GM18951 (cell line): ENCODE measurements around the gene ALDH3A2.

Experiments used
- POLR2A ChIP-seq: IDR thresholded peaks from 4 replicates; pipeline ENCODE4 v1.6.1; 2011; ENCODE audit warnings: mild to moderate bottlenecking; ENCODE audit not compliant: insufficient read length, insufficient read depth; ENCODE audit errors: extremely low read depth
- in situ Hi-C: fragments of 300-500 bp; cut with MboI; formaldehyde crosslinking; loops from one replicate; pipeline ENCODE4 v1.12.0; 2022; ENCODE audit warnings: low sequenced_read_pairs, mixed read lengths, inconsistent platforms; ENCODE audit not compliant: unreplicated experiment

The ALDH3A2 gene

GRCh38 chr17:19641687-19642372 is 6.7 kb upstream of the ALDH3A2 start:
- in situ Hi-C loops: no loop called here
- TF ChIP-seq POLR2A: no peak

DNA sequence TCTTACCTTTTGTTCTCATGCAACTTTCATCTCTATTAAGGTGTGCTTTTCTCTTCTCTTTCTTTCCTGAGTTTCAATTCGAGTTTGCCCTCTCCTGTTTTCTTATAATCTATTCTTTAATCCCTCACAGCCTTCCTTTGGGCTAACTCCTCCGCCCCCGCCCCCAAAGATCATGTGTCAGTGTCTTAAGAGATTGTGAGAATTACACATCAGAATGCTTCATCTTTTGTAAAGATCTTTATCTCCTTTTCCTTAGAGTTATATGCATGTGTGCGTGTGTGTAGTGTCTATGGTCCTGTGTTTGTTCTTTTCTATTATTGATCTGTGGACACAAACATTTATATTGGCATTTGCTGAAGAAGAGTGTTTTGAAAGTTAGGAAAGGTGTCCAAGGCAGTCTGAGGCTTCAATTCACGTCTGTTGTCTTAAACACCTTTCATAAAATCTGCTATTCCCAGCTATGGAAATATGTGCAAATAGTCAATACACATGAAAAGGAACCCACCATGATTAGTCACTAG is 6.1 kb upstream of the ALDH3A2 start:
- in situ Hi-C loops: no loop called here

GRCh38 chr17:19644493-19645210 is 3.9 kb upstream of the ALDH3A2 start:
- no peak for TF ChIP-seq POLR2A
- in situ Hi-C loops: no loop called here

More for the DNA sequence above, 6.1 kb upstream of the ALDH3A2 start:
- TF ChIP-seq POLR2A: no peak

DNA sequence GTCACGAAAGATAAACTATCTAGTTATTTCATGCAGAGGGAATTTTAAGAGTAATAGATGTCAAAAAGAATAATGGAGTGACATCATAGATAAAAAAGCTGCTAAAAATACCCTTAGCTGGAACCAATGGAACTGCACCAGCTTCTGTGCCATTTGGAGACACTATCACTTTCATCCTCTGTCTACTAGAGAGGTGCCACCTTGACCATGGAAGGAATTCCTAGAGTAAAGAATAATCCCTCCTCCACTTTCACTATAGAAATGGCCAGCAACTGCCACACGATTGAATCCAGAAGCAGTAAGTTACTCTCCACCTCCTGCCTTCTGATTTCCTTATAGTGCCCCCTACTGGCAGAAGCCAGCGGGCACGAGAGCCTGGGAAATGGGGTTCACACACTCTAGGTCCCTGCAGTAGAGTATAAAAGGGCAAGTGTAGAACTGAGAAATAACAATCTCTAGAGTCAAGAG is 2.8 kb upstream of the ALDH3A2 start:
- TF ChIP-seq POLR2A: no peak
- in situ Hi-C loops: no loop called here

- TF ChIP-seq POLR2A: no peak
- in situ Hi-C loops: no loop called here
Observed at GRCh38 chr17:19646788-19647696, 1.5 kb upstream of the ALDH3A2 start.

DNA sequence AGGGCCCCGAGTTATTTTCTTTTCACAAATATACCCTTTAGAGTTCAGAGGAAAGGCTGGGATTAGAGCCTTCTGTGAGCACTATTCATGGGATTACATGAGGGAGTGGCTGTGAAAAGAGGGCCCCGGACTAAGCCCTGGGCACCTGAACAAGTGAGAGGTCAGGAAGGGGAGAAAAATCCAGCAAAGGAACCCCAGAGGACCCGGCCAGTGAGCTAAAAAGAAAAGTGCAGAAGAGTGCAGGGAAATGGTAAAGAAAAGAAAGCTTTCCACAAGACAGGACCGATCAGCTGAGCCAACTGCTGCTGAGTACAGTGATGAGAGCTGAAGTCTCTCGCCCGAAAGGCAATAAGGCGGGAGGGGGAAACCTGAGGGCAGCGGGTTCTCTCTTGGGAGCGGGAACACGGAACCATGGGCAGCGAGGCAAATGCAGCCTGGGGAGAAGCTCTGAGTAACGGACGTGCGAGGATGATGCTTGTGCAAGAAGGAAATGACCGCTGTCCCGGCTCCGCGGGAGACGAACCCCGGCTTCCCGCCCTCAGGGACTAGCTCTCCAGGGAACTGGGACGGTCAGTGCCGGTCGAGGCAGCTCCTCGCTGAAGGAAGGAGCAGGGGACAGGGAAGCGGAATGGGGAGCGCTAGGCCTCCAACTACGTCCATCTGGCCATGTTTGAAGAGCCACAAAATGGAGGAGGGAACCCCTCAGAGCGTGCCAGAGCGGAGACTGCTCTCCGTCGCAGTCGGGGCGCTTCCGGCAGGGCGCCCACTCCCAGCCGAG is 665 bp upstream of the ALDH3A2 start:
- no peak for TF ChIP-seq POLR2A
- in situ Hi-C loops: no loop called here

- in situ Hi-C loops: no loop called here
- TF ChIP-seq POLR2A: no peak
Observed at GRCh38 chr17:19649274-19649541, 657 bp downstream of the ALDH3A2 start.

- in situ Hi-C loops: no loop called here
- no peak for TF ChIP-seq POLR2A
Observed at GRCh38 chr17:19650826-19651225, 2.3 kb downstream of the ALDH3A2 start.

- in situ Hi-C loops: no loop called here
- no peak for TF ChIP-seq POLR2A
Observed at GRCh38 chr17:19651451-19652238, 3.1 kb downstream of the ALDH3A2 start.

- in situ Hi-C loops: no loop called here
- no peak for TF ChIP-seq POLR2A
Observed at GRCh38 chr17:19652595-19652994, 4.0 kb downstream of the ALDH3A2 start.

GRCh38 chr17:19654342-19654886 is 5.9 kb downstream of the ALDH3A2 start:
- in situ Hi-C loops: no loop called here
- TF ChIP-seq POLR2A: no peak

- in situ Hi-C loops: no loop called here
- no peak for TF ChIP-seq POLR2A
Observed at GRCh38 chr17:19654896-19655295, 6.3 kb downstream of the ALDH3A2 start.

DNA sequence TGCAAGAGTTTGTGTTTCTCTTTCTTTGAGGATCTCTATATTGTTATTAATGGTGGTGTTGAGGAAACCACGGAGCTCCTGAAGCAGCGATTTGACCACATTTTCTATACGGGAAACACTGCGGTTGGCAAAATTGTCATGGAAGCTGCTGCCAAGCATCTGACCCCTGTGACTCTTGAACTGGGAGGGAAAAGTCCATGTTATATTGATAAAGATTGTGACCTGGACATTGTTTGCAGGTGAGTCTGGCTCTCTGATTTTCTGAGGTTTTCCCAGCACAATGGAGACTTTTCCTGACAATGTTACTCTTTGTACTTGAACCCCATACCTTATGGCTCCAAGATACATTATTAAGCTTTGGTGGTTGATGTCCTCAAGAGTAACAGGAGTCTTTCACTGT is 7.8 kb downstream of the ALDH3A2 start:
- TF ChIP-seq POLR2A: no peak
- in situ Hi-C loops: no loop called here
